ENCODE measurements around the gene ARHGEF37. TPM values are rescaled to one million over a fixed set of nuclear protein-coding genes. Genes with fewer than 3 reads are reported as not detected.

Gene ARHGEF37
- total RNA-seq, 1 donor from 2014 or later, result 4.1 TPM

GRCh38 chr5:149628221-149628620, 46.9 kb downstream of the ARHGEF37 start:
- Histone ChIP-seq H3K27me3 (ENCODE audit: control insufficient read depth, insufficient read depth, low read length) (no peaks in the 10 kb centered on the region), H3K36me3 (ENCODE audit: control insufficient read depth, insufficient read depth, low read length) (no peaks in the 10 kb centered on the region), H3K4me3 (ENCODE audit: low read depth, low read length) (no peak overlapping the region)
- no peak for DNase-seq (ENCODE audit: low read depth)
- TF ChIP-seq, protein P1, sequence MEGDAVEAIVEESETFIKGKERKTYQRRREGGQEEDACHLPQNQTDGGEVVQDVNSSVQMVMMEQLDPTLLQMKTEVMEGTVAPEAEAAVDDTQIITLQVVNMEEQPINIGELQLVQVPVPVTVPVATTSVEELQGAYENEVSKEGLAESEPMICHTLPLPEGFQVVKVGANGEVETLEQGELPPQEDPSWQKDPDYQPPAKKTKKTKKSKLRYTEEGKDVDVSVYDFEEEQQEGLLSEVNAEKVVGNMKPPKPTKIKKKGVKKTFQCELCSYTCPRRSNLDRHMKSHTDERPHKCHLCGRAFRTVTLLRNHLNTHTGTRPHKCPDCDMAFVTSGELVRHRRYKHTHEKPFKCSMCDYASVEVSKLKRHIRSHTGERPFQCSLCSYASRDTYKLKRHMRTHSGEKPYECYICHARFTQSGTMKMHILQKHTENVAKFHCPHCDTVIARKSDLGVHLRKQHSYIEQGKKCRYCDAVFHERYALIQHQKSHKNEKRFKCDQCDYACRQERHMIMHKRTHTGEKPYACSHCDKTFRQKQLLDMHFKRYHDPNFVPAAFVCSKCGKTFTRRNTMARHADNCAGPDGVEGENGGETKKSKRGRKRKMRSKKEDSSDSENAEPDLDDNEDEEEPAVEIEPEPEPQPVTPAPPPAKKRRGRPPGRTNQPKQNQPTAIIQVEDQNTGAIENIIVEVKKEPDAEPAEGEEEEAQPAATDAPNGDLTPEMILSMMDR (IDR thresholded peaks at IDR 0.05; ENCODE audit: insufficient read depth, low read length, poor library complexity, severe bottlenecking), result no peak

GRCh38 chr5:149628846-149629388, 47.6 kb downstream of the ARHGEF37 start:
- no peak overlapping the region for H3K4me3 ChIP-seq (ENCODE audit: low read depth, low read length)
- no peak for DNase-seq (ENCODE audit: low read depth)
- no peaks in the 10 kb centered on the region for H3K27me3 ChIP-seq (ENCODE audit: control insufficient read depth, insufficient read depth, low read length)
- no peaks in the 10 kb centered on the region for H3K36me3 ChIP-seq (ENCODE audit: control insufficient read depth, insufficient read depth, low read length)
- TF ChIP-seq, protein P1 (IDR thresholded peaks at IDR 0.05; ENCODE audit: insufficient read depth, low read length, poor library complexity, severe bottlenecking), result no peak

GRCh38 chr5:149629421-149629820, 48.1 kb downstream of the ARHGEF37 start:
- H3K27me3 ChIP-seq (ENCODE audit: control insufficient read depth, insufficient read depth, low read length), result no peaks in the 10 kb centered on the region
- no peak for DNase-seq (ENCODE audit: low read depth)
- no peaks in the 10 kb centered on the region for H3K36me3 ChIP-seq (ENCODE audit: control insufficient read depth, insufficient read depth, low read length)
- TF ChIP-seq, protein P1 (IDR thresholded peaks at IDR 0.05; ENCODE audit: insufficient read depth, low read length, poor library complexity, severe bottlenecking), result no peak
- H3K4me3 ChIP-seq (ENCODE audit: low read depth, low read length), result no peak overlapping the region

GRCh38 chr5:149630337-149630736, 49.0 kb downstream of the ARHGEF37 start:
- TF ChIP-seq, protein P1 (IDR thresholded peaks at IDR 0.05; ENCODE audit: insufficient read depth, low read length, poor library complexity, severe bottlenecking), result no peak
- Histone ChIP-seq H3K36me3 (ENCODE audit: control insufficient read depth, insufficient read depth, low read length) (no peaks in the 10 kb centered on the region), H3K27me3 (ENCODE audit: control insufficient read depth, insufficient read depth, low read length) (no peaks in the 10 kb centered on the region), H3K4me3 (ENCODE audit: low read depth, low read length) (no peak overlapping the region)
- no peak for DNase-seq (ENCODE audit: low read depth)

- TF ChIP-seq, protein P1 (IDR thresholded peaks at IDR 0.05; ENCODE audit: insufficient read depth, low read length, poor library complexity, severe bottlenecking), result no peak
Measured at GRCh38 chr5:149631506-149631905, 50.2 kb downstream of the ARHGEF37 start.

More at GRCh38 chr5:149631506-149631905, 50.2 kb downstream of the ARHGEF37 start:
- Histone ChIP-seq H3K36me3 (ENCODE audit: control insufficient read depth, insufficient read depth, low read length) (no peaks in the 10 kb centered on the region), H3K4me3 (ENCODE audit: low read depth, low read length) (no peak overlapping the region), H3K27me3 (ENCODE audit: control insufficient read depth, insufficient read depth, low read length) (no peaks in the 10 kb centered on the region)
- no peak for DNase-seq (ENCODE audit: low read depth)

Data from kidney epithelial cell (primary cell).